IMR-90 (cell line): ENCODE data around the gene UBR1. TPM values are rescaled to one million over a fixed set of nuclear protein-coding genes. Genes with fewer than 3 reads are reported as not detected.

Experiments used
- ATAC-seq: fragments of 200-7000 bp; cut with Tn5 transposase; 2 replicates; pipeline ENCODE4 v1.9.1; 2020; ENCODE audit warnings: low read depth, mild to moderate bottlenecking, moderate library complexity
- BruUV-seq: library from RNA; stranded (reverse); fragments of 400-500 nt; replicated peaks from 2 replicates; lab custom pipeline; 2021; lab: Mats Ljungman, UMichigan
- CTCF ChIA-PET: fragments of 300-600 bp; formaldehyde crosslinking; extraction: SDS; loops from one replicate; lab custom pipeline; 2021; ENCODE audit warnings: antibody characterized with exemption; lab: Yijun Ruan, JAX
- POLR2A ChIA-PET: fragments of 300-600 bp; sonication (Branson Sonifier 250); formaldehyde crosslinking; loops from one replicate; lab custom pipeline; 2022; ENCODE audit warnings: antibody characterized with exemption; ENCODE audit not compliant: unreplicated experiment; lab: Charles Lee
- DNase-seq: peaks from one replicate; pipeline ENCODE4 v3.0.0; 2013
- H2AFZ ChIP-seq: replicated peaks from 2 replicates; pipeline ENCODE3; 2013; ENCODE audit warnings: low read length, mild to moderate bottlenecking; ENCODE audit not compliant: poor library complexity
- H2AK5ac ChIP-seq: 2 replicates; pipeline ENCODE4 v1.6.1; 2013; ENCODE audit warnings: low read depth, low read length, inconsistent platforms
- H2AK9ac ChIP-seq: replicated peaks from 2 replicates; pipeline ENCODE3; 2013; ENCODE audit warnings: mild to moderate bottlenecking, low read depth, low read length, moderate library complexity; ENCODE audit not compliant: poor library complexity
- H2BK120ac ChIP-seq: 2 replicates; pipeline ENCODE4 v1.6.1; 2013; ENCODE audit warnings: low read depth, low read length, inconsistent platforms
- H2BK15ac ChIP-seq: 3 replicates; pipeline ENCODE4 v1.6.1; 2013; ENCODE audit warnings: low read depth, low read length, inconsistent platforms
- H2BK20ac ChIP-seq: 2 replicates; pipeline ENCODE4 v1.6.1; 2013; ENCODE audit warnings: low read depth, mild to moderate bottlenecking, inconsistent platforms, low read length, moderate library complexity
- H2BK5ac ChIP-seq: 2 replicates; pipeline ENCODE4 v1.6.1; 2013; ENCODE audit warnings: mild to moderate bottlenecking, low read depth, low read length, inconsistent platforms; ENCODE audit not compliant: poor library complexity, severe bottlenecking
- H3K14ac ChIP-seq: replicated peaks from 2 replicates; pipeline ENCODE4 v1.6.1; 2013; ENCODE audit warnings: low read depth, low read length, inconsistent platforms
- H3K18ac ChIP-seq: 2 replicates; pipeline ENCODE4 v1.6.1; 2013; ENCODE audit warnings: low read depth, low read length, control low read depth
- H3K23ac ChIP-seq: 2 replicates; pipeline ENCODE4 v1.6.1; 2013; ENCODE audit warnings: low read depth, low read length, inconsistent platforms
- H3K27ac ChIP-seq: 2 replicates; pipeline ENCODE4 v1.5.1; 2013; ENCODE audit warnings: mild to moderate bottlenecking, control low read depth, low read length; ENCODE audit not compliant: insufficient read depth
- H3K27me3 ChIP-seq: 2 replicates; pipeline ENCODE4 v1.6.1; 2013; ENCODE audit warnings: low read length; ENCODE audit not compliant: control insufficient read depth, insufficient read depth
- H3K36me3 ChIP-seq: 2 replicates; pipeline ENCODE4 v1.6.1; 2013; ENCODE audit warnings: low read length, mixed read lengths; ENCODE audit not compliant: control insufficient read depth, insufficient read depth
- H3K4ac ChIP-seq: 2 replicates; pipeline ENCODE4 v1.6.1; 2013; ENCODE audit warnings: low read depth, low read length, inconsistent platforms
- H3K4me1 ChIP-seq: 2 replicates; pipeline ENCODE4 v1.6.1; 2013; ENCODE audit warnings: low read length, mixed read lengths; ENCODE audit not compliant: control insufficient read depth, insufficient read depth
- H3K4me2 ChIP-seq: 2 replicates; pipeline ENCODE4 v1.6.1; 2013; ENCODE audit warnings: low read depth, mild to moderate bottlenecking, control low read depth, low read length, moderate library complexity
- H3K4me3 ChIP-seq: 2 replicates; pipeline ENCODE4 v1.5.1; 2013; ENCODE audit warnings: low read depth, mild to moderate bottlenecking, control low read depth, low read length, moderate library complexity; ENCODE audit not compliant: insufficient read depth
- H3K56ac ChIP-seq: 2 replicates; pipeline ENCODE4 v1.6.1; 2013; ENCODE audit warnings: low read length, inconsistent platforms; ENCODE audit not compliant: insufficient read depth; ENCODE audit errors: extremely low read depth
- H3K79me1 ChIP-seq, 2 experiments: 2 replicates each; pipeline ENCODE4 v1.6.1; 2013; ENCODE audit warnings: low read length in 2 of 2, inconsistent platforms in 1 of 2, low read depth in 1 of 2
- H3K9ac ChIP-seq: 2 replicates; pipeline ENCODE4 v1.6.1; 2013; ENCODE audit warnings: low read depth, low read length, control low read depth
- H3K9me1 ChIP-seq: 2 replicates; pipeline ENCODE4 v1.6.1; 2013; ENCODE audit warnings: low read length, inconsistent platforms; ENCODE audit not compliant: insufficient read depth
- H3K9me3 ChIP-seq: 2 replicates; pipeline ENCODE4 v1.6.1; 2013; ENCODE audit warnings: low read length; ENCODE audit not compliant: control insufficient read depth, insufficient read depth
- H4K20me1 ChIP-seq: 2 replicates; pipeline ENCODE4 v1.6.1; 2013; ENCODE audit warnings: low read length, inconsistent platforms; ENCODE audit not compliant: insufficient read depth
- H4K5ac ChIP-seq: 2 replicates; pipeline ENCODE4 v1.6.1; 2013; ENCODE audit warnings: mild to moderate bottlenecking, low read depth, low read length, control low read depth
- H4K8ac ChIP-seq, 2 experiments: 2 replicates each; pipeline ENCODE4 v1.6.1; 2013; ENCODE audit warnings: low read depth in 2 of 2, low read length in 2 of 2, control low read depth in 1 of 2, inconsistent platforms in 1 of 2
- H4K91ac ChIP-seq: 2 replicates; pipeline ENCODE4 v1.6.1; 2013; ENCODE audit warnings: low read depth, low read length, inconsistent platforms; ENCODE audit not compliant: insufficient read depth
- CEBPB ChIP-seq: IDR thresholded peaks from 2 replicates; pipeline ENCODE4 v1.6.1; 2012; ENCODE audit warnings: low read depth, low read length, improper control_type of control experiment
- NFE2L2 ChIP-seq: fragments of 150-350 bp; IDR thresholded peaks from 2 replicates; pipeline ENCODE4 v1.6.1; 2016; ENCODE audit warnings: low read depth, mild to moderate bottlenecking, low read length
- RAD21 ChIP-seq: IDR thresholded peaks from 2 replicates; pipeline ENCODE4 v1.6.1; 2012; ENCODE audit warnings: low read length, improper control_type of control experiment
- RCOR1 ChIP-seq: IDR thresholded peaks from 2 replicates; pipeline ENCODE4 v1.6.1; 2012; ENCODE audit warnings: mild to moderate bottlenecking, low read length, improper control_type of control experiment; ENCODE audit not compliant: insufficient replicate concordance
- SMC3 ChIP-seq: fragments of 150-350 bp; IDR thresholded peaks from 2 replicates; pipeline ENCODE4 v1.6.1; 2016; ENCODE audit warnings: low read depth, mild to moderate bottlenecking, antibody characterized with exemption, low read length, moderate library complexity
- WGBS, 2 experiments: methylation state at CpG; one replicate each; pipeline versions ENCODE4 v1.1.5 to v1.1.7; 2013; ENCODE audit warnings: missing lambda C conversion rate in 2 of 2; ENCODE audit not compliant: insufficient read length in 1 of 2; ENCODE audit errors: extremely low coverage in 2 of 2; 5-methylcytosine and 5-hydroxymethylcytosine counted together
- dilution Hi-C: fragments of 300-500 bp; cut with HindIII; formaldehyde crosslinking; loops from one replicate; pipeline ENCODE4 v1.14.3; 2018; ENCODE audit warnings: low sequenced_read_pairs; ENCODE audit not compliant: unreplicated experiment
- in situ Hi-C: fragments of 300-500 bp; cut with MboI; formaldehyde crosslinking; loops from 3 replicates; pipeline ENCODE4 v1.14.3; 2019; ENCODE audit warnings: low sequenced_read_pairs, inconsistent platforms, mixed read lengths
- intact Hi-C: fragments of 100-400 bp; cut with micrococcal nuclease; formaldehyde crosslinking; loops from 2 replicates; pipeline ENCODE4 v1.10.0; 2022
- polyA plus RNA-seq, 3 experiments: library from polyadenylated mRNA; depleted of rRNA; stranded (reverse); fragments of >200 nt; gene quantifications; 2 replicates each; pipeline ENCODE4 v1.2.3, GENCODE V29; 2012; ENCODE audit warnings: low replicate concordance in 1 of 3
- total RNA-seq: library from RNA; depleted of rRNA; stranded (reverse); fragments of >200 nt; gene quantifications from 2 replicates; pipeline ENCODE4 v1.2.3, GENCODE V29; 2012

The UBR1 gene
- total and polyA plus RNA-seq, 2 of the 4 experiments (the other 2 are of a cell fraction), result 6.5 to 30.1 TPM

DNA sequence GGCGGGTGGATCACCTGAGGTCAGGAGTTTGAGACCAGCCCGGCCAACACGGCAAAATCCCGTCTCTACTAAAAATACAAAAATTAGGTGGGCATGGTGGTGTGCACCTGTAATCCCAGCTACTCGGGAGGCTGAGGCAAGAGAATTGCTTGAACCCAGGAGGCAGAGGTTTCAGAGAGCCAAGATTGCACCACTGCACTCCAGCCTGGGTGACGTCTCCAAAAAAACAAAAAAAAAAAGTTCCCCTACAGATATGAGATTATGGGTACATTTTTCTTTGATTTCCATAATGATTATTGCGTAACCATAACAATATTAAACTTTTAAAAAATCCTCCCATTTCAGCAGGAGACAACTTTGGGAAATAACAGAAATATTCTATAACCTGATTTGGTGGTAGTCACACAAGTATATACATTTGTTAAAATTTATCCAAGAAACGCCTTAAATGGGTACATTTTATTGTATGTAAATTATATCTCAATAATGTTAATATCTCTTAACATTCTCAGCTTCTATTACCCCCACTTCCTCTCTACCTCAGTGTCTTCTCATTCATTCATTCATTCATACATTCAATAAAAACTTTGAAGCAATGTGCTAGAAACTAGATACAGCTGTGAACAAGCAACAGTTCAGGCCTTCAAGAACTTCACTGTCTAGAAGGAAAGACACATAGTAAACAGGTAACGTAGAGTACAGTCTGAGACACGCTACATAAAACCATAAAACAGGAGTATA is 6.6 kb downstream of the UBR1 start:
- intact Hi-C loops, result loop anchor here (10.0 kb wide), 1 partner anchor 86 kb away; the partner anchor contains the start of gene CCNDBP1
- peaks cover 20 to 73% of the 10 kb centered on the region in 2 experiments; a peak in 3 of 4 replicates for H3K79me1 ChIP-seq
- in situ Hi-C loops, result no loop called here

More for the DNA sequence above, 6.6 kb downstream of the UBR1 start:
- Histone ChIP-seq H4K8ac (no peak overlapping the region), H2AK5ac (no peak overlapping the region), H4K91ac (no peak overlapping the region), H3K4me2 (no peak overlapping the region), H2BK20ac (no peak overlapping the region), H3K14ac (no peak overlapping the region), H2AFZ (no peak overlapping the region), H2BK120ac (no peak overlapping the region), H3K23ac (no peak overlapping the region), H4K20me1 (peaks cover 19% of the 10 kb centered on the region; the same call in 1 of the 2 replicates), H3K4ac (no peak overlapping the region), H3K36me3 (peaks cover 14% of the 10 kb centered on the region), H3K4me1 (peaks cover 7% of the 10 kb centered on the region), H3K27ac (no peak overlapping the region), H3K4me3 (no peak overlapping the region), H2BK15ac (no peak overlapping the region), H4K5ac (no peak overlapping the region), H2AK9ac (no peak overlapping the region), H3K27me3 (no peaks in the 10 kb centered on the region), H3K9me1 (peaks cover 7% of the 10 kb centered on the region), H2BK5ac (no peak overlapping the region), H3K9ac (no peak overlapping the region), H3K18ac (no peak overlapping the region), H3K9me3 (no peaks in the 10 kb centered on the region), H3K56ac (no peak overlapping the region)
- dilution Hi-C loops, result no loop called here
- POLR2A ChIA-PET, result no interaction called here
- TF ChIP-seq SMC3 (no peak), RAD21 (no peak), NFE2L2 (no peak), RCOR1 (no peak), CEBPB (peak; percentile 83)
- no CpG with 5 or more reads among the region's 10 CpGs for WGBS, 2 experiments
- BruUV-seq, result no TSS peak
- DNase-seq (no peak), ATAC-seq (no peak)
- CTCF ChIA-PET, result no interaction called here
